ENCODE data around the gene PALM.

The PALM gene

GRCh38 chr19:778910-779653 lies 70.3 kb downstream of the PALM start:
- in situ Hi-C loops (cut with MboI; ENCODE audit: low sequenced_read_pairs), result no loop called here

GRCh38 chr19:780935-781334 lies 72.2 kb downstream of the PALM start:
- in situ Hi-C loops (cut with MboI; ENCODE audit: low sequenced_read_pairs), result no loop called here

- in situ Hi-C loops (cut with MboI; ENCODE audit: low sequenced_read_pairs), result no loop called here
Measured at GRCh38 chr19:781800-782184, 73.1 kb downstream of the PALM start.

GRCh38 chr19:782185-782877 lies 73.6 kb downstream of the PALM start:
- in situ Hi-C loops (cut with MboI; ENCODE audit: low sequenced_read_pairs), result no loop called here

- in situ Hi-C loops (cut with MboI; ENCODE audit: low sequenced_read_pairs), result no loop called here
Measured at GRCh38 chr19:782878-783668, 74.3 kb downstream of the PALM start.

GRCh38 chr19:784541-784940 lies 75.8 kb downstream of the PALM start:
- in situ Hi-C loops (cut with MboI; ENCODE audit: low sequenced_read_pairs), result no loop called here

GRCh38 chr19:787536-787935 lies 78.8 kb downstream of the PALM start:
- in situ Hi-C loops (cut with MboI; ENCODE audit: low sequenced_read_pairs), result no loop called here

GRCh38 chr19:788686-788982 lies 79.9 kb downstream of the PALM start:
- in situ Hi-C loops (cut with MboI; ENCODE audit: low sequenced_read_pairs), result no loop called here

GRCh38 chr19:788983-789700 lies 80.4 kb downstream of the PALM start:
- in situ Hi-C loops (cut with MboI; ENCODE audit: low sequenced_read_pairs), result no loop called here

- in situ Hi-C loops (cut with MboI; ENCODE audit: low sequenced_read_pairs), result no loop called here
Measured at GRCh38 chr19:789701-790060, 80.9 kb downstream of the PALM start.

- in situ Hi-C loops (cut with MboI; ENCODE audit: low sequenced_read_pairs), result no loop called here
Measured at GRCh38 chr19:791007-791566, 82.4 kb downstream of the PALM start.

GRCh38 chr19:791567-792305 lies 83.0 kb downstream of the PALM start:
- in situ Hi-C loops (cut with MboI; ENCODE audit: low sequenced_read_pairs), result no loop called here

- in situ Hi-C loops (cut with MboI; ENCODE audit: low sequenced_read_pairs), result no loop called here
Measured at GRCh38 chr19:792306-792885, 83.7 kb downstream of the PALM start.

- in situ Hi-C loops (cut with MboI; ENCODE audit: low sequenced_read_pairs), result no loop called here
Measured at GRCh38 chr19:793806-794205, 85.1 kb downstream of the PALM start.

GRCh38 chr19:795073-795611 lies 86.4 kb downstream of the PALM start:
- in situ Hi-C loops (cut with MboI; ENCODE audit: low sequenced_read_pairs), result no loop called here

GRCh38 chr19:795691-796581 lies 87.2 kb downstream of the PALM start:
- in situ Hi-C loops (cut with MboI; ENCODE audit: low sequenced_read_pairs), result no loop called here

GRCh38 chr19:796692-797527 lies 88.2 kb downstream of the PALM start, which contains the start of gene PTBP1:
Gene PTBP1 (plus strand): TSS chr19:797452. CDS start chr19:797498, 46 bp downstream.
- in situ Hi-C loops (cut with MboI; ENCODE audit: low sequenced_read_pairs), result no loop called here
